ENCODE results near the gene DMAC2.
A peak's percentile ranks its signal among the peaks of the same experiment; 100 is the strongest.
"Not testable (repeated sequence)": the region's sequence is repeated elsewhere in the genome, so short reads cannot be mapped to it uniquely, and the experiment has no call there.

DMAC2 gene

DNA sequence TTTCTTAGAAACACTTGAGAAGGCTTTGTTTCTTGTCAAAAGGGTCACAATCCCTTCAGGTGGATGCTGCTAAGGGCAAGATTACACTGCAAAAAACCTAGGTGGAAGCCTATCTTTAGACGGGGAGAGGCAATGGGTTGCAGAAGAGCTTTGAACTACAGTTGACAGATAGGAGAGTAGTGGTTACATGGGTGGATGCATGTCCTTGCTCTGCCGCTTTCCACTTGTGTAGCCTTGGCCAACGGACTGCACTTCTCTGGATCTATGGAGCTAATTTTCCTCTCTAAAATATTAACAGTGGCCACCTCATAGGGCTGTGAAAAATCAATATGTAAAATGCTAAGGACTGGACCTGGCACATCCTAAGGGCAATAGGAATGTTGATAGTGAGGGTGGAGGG is 41.1 kb downstream of the DMAC2 start:
- no peak for DNase-seq (ENCODE audit: low read depth)

DNA sequence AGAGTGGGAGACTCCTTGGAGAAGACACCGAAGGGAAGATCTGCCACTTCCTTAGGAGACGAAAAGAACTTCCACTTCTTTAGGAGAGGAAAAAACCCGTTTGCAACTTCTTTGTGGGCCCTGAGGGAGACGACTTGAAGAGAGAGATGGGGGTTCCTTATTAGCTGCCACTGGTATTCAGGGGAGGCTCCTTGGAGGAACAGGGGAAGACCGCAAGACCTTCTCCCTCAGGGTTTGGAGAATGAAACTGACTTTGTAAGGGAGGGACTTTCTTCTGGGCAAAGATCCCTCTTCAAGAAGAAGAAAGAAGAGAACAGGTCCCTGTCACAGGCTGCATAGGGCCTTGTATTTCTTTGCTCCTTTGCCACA is 41.7 kb downstream of the DMAC2 start:
- DNase-seq (ENCODE audit: low read depth), result no peak

DNA sequence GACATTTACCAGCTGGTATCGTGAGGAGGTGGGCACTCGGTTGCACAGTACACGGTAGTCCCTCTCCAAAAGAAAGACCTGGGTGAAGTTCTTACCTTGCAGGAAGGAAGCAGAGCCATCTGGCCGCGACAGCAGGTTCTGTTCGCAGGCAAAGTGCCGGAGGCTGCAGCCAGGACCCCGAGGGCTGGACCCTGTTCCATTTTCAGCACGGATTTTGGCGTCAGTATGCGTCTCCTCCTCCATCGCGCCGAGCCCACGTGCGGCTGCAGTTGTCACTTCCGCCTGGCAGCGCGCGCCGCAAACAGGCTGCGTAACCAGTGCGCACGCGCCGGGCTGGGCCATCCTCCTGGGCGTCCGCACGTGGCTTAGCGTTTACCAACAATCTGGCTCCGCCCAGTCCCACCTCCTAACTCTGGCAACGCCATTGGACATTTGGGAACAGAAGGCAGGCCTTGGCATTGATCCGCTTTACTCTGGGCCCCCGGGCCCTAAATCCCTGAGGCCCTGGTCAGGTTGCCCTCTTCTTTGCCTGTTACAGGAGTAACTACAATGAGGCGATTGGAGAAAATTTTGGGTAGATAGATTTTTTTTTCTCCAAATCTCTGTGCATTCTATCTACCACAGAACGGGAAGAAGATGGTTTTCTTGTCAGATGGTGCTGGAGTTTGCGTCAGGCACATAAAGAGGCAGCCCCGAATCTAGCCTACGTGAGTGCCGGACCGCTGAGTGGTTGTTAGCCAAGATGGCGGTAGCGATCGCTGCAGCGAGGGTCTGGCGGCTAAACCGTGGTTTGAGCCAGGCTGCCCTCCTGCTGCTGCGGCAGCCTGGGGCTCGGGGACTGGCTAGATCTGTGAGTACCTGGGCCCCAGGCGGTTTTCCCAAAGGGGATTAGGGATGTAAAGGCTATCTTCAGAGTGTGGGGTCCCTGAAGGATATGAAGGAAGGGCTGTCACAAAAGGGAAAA is 42.3 kb downstream of the DMAC2 start, which contains the start of the genes BCKDHA and EXOSC5:
Gene BCKDHA (plus strand): TSS at position 733 of the 964 bp plus-strand sequence. CDS start 10 bp downstream, at position 743.
Gene EXOSC5 (minus strand): TSS at position 274 of the 964 bp plus-strand sequence. CDS start 31 bp downstream, at position 243.
- peak; percentile 99 for DNase-seq (ENCODE audit: low read depth)

DNA sequence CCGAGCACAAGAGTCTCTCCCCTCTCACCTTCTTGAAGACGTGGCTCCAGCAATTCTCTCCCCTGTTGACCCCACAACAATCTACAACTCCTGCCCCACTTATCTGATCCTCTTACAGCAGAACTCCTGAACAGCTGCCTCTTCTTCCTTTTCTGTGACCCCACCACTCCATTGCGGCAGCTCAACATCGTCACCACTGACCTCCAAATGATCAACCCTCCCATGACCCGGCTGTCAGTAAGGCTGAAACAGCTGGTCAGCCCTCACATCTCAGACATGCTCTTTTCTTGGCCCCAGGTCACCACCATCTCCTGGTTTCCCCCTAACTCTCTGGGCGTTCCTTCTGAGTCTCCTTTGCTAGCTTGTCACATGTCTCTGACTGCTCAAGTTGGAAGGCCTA is 44.4 kb downstream of the DMAC2 start:
- DNase-seq (ENCODE audit: low read depth), result no peak

DNA sequence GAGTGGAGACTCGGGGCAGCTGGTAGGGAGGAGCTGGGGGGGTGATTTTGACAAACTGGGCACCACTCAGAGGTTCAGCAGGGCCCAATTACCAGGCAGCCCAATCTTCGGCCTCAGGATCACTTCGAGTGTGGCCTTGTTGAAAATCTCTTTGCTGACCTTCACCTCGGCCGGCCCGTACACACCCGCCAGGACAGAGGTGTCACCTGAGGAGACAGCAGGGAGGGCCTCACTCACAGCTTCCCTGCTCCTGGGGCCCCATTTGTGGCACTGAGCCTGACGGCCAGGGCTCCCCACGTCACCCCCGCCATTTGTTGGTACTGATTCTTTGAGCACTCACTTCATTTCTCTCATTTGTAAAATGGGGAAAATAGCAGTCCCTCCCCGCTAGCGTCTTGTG is 46.9 kb downstream of the DMAC2 start:
- DNase-seq (ENCODE audit: low read depth), result no peak

DNA sequence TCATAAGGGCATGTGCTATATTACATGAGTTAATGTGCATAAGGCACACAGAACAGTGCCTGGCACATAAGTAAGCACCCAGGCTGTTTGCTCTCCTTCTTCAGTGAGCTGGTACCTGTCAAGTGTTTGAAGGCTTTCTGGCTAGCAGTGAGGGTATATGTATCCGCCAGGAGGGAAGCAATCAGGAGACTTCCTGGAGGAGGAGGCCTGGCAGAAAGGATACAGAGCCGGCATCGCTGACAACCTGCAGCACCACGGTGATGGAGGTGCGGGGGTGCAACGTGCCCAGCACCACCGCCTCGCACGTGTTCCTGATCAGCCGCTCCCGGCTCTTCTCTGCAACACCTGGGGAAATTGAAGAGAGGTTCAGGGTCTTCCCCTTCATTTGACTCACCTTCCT is 48.1 kb downstream of the DMAC2 start:
- no peak for DNase-seq (ENCODE audit: low read depth)

DNA sequence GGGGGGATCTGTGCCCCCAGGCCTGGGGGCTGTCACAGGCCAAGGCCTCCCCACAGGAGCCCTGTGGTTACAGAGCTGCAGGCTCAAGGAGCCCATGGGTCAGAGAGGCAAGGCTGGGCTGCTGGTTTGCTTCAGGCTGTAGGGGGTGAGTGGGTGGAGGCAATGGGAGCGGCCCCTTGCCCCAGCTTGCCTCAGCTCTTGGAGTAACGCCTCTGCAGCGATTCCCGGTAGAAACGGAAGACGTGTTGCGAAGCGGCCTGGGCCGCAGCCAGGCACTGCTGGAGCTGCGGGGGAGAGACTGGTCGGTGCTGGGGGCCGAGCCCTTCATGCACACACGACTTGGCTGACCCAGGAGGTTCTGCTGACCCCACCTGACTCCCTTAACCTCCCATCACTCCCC is 53.3 kb downstream of the DMAC2 start:
- no peak for DNase-seq (ENCODE audit: low read depth)

DNA sequence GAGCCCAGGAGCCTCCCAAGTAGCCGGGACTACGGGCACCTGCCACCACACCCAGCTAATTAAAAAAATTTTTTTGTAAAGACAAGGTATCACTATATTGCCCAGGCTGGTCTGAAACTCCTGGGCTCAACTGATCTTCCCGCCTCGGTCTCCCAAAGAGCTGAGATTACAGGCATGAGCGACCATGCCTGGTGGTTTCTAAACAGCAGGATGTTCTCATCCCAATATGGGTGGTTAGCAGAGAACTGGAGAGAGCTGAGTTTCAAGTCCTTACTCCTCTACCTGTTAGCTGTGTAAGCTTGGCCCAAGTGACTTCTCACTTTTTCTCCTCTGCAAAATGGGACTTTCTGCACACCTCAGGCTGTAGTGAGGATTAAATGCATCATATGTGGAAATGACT is 55.4 kb downstream of the DMAC2 start:
- no peak for DNase-seq (ENCODE audit: low read depth)

DNA sequence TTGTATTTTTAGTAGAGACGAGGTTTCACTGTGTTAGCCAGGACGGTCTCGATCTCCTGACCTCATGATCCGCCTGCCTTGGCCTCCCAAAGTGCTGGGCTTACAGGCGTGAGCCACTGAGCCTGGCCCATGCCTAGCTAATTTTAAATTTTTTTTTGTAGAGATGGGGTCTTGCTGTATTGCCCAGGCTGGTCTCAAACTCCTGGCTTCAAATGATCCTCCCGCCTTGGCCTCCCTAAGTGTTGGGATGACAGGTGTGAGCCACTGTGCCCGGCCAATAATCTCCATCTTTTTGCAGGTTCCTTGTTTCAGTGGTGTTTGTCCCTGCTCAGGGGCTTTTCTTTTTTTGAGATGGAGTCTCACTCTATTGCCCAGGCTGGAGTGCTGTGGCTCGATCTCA is 58.2 kb downstream of the DMAC2 start:
- DNase-seq (ENCODE audit: low read depth), result not testable (repeated sequence)

All from non-pigmented ciliary epithelial cell (primary cell).